ACC112 (cell line): ENCODE results near the gene GFPT1.

Experiments
- H2AFZ ChIP-seq: fragments of 200-600 bp; sonication (generic); one replicate; pipeline ENCODE4 v1.6.0; 2017; ENCODE audit warnings: antibody characterized with exemption, low read length; ENCODE audit not compliant: unreplicated experiment
- H3K27ac ChIP-seq: fragments of 200-600 bp; sonication (generic); 2 replicates; pipeline ENCODE4 v1.5.1; 2014; ENCODE audit warnings: low read depth, mild to moderate bottlenecking, antibody characterized with exemption, low read length, moderate library complexity
- H3K27me3 ChIP-seq: fragments of 200-600 bp; sonication (generic); 2 replicates; pipeline ENCODE4 v1.6.1; 2014; ENCODE audit warnings: mild to moderate bottlenecking, antibody characterized with exemption, low read length, moderate library complexity, mixed read lengths; ENCODE audit not compliant: insufficient read depth
- H3K36me3 ChIP-seq: fragments of 200-600 bp; sonication (generic); 2 replicates; pipeline ENCODE4 v1.6.1; 2016; ENCODE audit warnings: mild to moderate bottlenecking, antibody characterized with exemption, low read length, moderate library complexity, mixed read lengths; ENCODE audit not compliant: insufficient read depth
- H3K4me1 ChIP-seq: fragments of 200-600 bp; sonication (generic); one replicate; pipeline ENCODE4 v1.6.1; 2016; ENCODE audit warnings: low read length, mixed read lengths; ENCODE audit not compliant: insufficient read depth, unreplicated experiment, control insufficient read depth
- H3K4me3 ChIP-seq: fragments of 200-600 bp; sonication (generic); 2 replicates; pipeline ENCODE4 v1.5.1; 2014; ENCODE audit warnings: mild to moderate bottlenecking, low read depth, low read length
- H3K79me2 ChIP-seq: fragments of 200-600 bp; sonication (generic); one replicate; pipeline ENCODE4 v1.6.0; 2016; ENCODE audit warnings: low read length; ENCODE audit not compliant: control insufficient read depth, unreplicated experiment, insufficient read depth

GFPT1 gene

GRCh38 chr2:69272803-69273471, 114.1 kb downstream of the GFPT1 start:
- no peak overlapping the region for H2AFZ ChIP-seq
- no peak overlapping the region for H3K27ac ChIP-seq
- H3K4me1 ChIP-seq: no peaks in the 10 kb centered on the region
- no peaks in the 10 kb centered on the region for H3K79me2 ChIP-seq
- H3K27me3 ChIP-seq: no peaks in the 10 kb centered on the region
- H3K36me3 ChIP-seq: no peaks in the 10 kb centered on the region
- H3K4me3 ChIP-seq: no peak overlapping the region

- H2AFZ ChIP-seq: no peak overlapping the region
- no peaks in the 10 kb centered on the region for H3K36me3 ChIP-seq
- no peaks in the 10 kb centered on the region for H3K79me2 ChIP-seq
- no peaks in the 10 kb centered on the region for H3K27me3 ChIP-seq
- H3K4me3 ChIP-seq: no peak overlapping the region
- H3K27ac ChIP-seq: no peak overlapping the region
- no peaks in the 10 kb centered on the region for H3K4me1 ChIP-seq
Observed at GRCh38 chr2:69271831-69272257, 115.2 kb downstream of the GFPT1 start.
